Endothelial cell (in vitro differentiated cells): Measurements from ENCODE around the gene CEP290. TPM values are rescaled to one million over a fixed set of nuclear protein-coding genes. Genes with fewer than 3 reads are reported as not detected.

Experiments used
- DNase-seq: peaks from one replicate; pipeline ENCODE4 v3.0.0; 2021; ENCODE audit warnings: low spot score
- H3K27ac Mint-ChIP-seq: one replicate; pipeline ENCODE4 v1.8.0; 2021; ENCODE audit warnings: mixed read lengths, inconsistent platforms; ENCODE audit not compliant: unreplicated experiment
- H3K27me3 Mint-ChIP-seq: one replicate; pipeline ENCODE4 v1.8.0; 2021; ENCODE audit warnings: mild to moderate bottlenecking, moderate library complexity, mixed read lengths, inconsistent platforms; ENCODE audit not compliant: unreplicated experiment
- H3K36me3 Mint-ChIP-seq: one replicate; pipeline ENCODE4 v1.8.0; 2021; ENCODE audit warnings: mild to moderate bottlenecking, low read depth, mixed read lengths, inconsistent platforms; ENCODE audit not compliant: unreplicated experiment
- H3K4me1 Mint-ChIP-seq: one replicate; pipeline ENCODE4 v1.8.0; 2021; ENCODE audit warnings: mild to moderate bottlenecking, mixed read lengths, inconsistent platforms; ENCODE audit not compliant: unreplicated experiment
- H3K4me3 Mint-ChIP-seq: one replicate; pipeline ENCODE4 v1.8.0; 2021; ENCODE audit warnings: mild to moderate bottlenecking, mixed read lengths, inconsistent platforms; ENCODE audit not compliant: unreplicated experiment
- H3K9me3 Mint-ChIP-seq: one replicate; pipeline ENCODE4 v1.8.0; 2021; ENCODE audit warnings: mixed read lengths, inconsistent platforms; ENCODE audit not compliant: unreplicated experiment
- total RNA-seq: library from RNA; stranded (reverse); fragmentation: NEBNext Ultra II Directional; extraction: Animal tissue kit (Norgen Biotek cat#: 25700); gene quantifications from one replicate; pipeline ENCODE4 v1.2.1, GENCODE V29; 2021; ENCODE audit not compliant: unreplicated experiment
- TF ChIP-seq, protein P1 (sequence below): fragments of 200-600 bp; sonication (generic); IDR thresholded peaks from one replicate; pipeline ENCODE4 v1.5.0; 2021; ENCODE audit warnings: antibody characterized with exemption; ENCODE audit not compliant: unreplicated experiment

The CEP290 gene
- total RNA-seq, 1 donor from 2014 or later, result 13.9 TPM

DNA sequence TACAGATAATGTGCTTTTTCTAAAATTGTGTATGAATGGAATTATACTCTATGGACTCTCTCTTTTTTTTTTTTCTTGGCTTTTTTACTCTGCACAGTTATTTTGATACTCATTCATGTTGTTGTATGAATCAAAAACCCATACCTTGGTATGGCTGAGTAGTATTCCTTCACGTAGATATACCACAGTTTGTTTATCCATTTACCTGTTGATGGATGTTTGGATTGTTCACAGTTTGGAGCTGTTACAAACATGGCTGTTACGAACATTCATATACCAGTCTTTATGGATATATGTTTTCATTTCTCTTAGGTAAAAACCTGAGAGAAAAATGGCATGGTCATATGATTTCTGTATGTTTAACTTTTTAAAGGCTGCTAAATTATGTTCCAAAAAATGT lies 43.4 kb upstream of the CEP290 start:
- Mint-ChIP-seq H3K27ac (no peak overlapping the region), H3K9me3 (no peaks in the 10 kb centered on the region), H3K4me3 (no peak overlapping the region), H3K27me3 (no peaks in the 10 kb centered on the region), H3K4me1 (no peaks in the 10 kb centered on the region), H3K36me3 (peaks cover 11% of the 10 kb centered on the region)
- no peak for DNase-seq
- TF ChIP-seq, protein P1, sequence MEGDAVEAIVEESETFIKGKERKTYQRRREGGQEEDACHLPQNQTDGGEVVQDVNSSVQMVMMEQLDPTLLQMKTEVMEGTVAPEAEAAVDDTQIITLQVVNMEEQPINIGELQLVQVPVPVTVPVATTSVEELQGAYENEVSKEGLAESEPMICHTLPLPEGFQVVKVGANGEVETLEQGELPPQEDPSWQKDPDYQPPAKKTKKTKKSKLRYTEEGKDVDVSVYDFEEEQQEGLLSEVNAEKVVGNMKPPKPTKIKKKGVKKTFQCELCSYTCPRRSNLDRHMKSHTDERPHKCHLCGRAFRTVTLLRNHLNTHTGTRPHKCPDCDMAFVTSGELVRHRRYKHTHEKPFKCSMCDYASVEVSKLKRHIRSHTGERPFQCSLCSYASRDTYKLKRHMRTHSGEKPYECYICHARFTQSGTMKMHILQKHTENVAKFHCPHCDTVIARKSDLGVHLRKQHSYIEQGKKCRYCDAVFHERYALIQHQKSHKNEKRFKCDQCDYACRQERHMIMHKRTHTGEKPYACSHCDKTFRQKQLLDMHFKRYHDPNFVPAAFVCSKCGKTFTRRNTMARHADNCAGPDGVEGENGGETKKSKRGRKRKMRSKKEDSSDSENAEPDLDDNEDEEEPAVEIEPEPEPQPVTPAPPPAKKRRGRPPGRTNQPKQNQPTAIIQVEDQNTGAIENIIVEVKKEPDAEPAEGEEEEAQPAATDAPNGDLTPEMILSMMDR, result no peak

DNA sequence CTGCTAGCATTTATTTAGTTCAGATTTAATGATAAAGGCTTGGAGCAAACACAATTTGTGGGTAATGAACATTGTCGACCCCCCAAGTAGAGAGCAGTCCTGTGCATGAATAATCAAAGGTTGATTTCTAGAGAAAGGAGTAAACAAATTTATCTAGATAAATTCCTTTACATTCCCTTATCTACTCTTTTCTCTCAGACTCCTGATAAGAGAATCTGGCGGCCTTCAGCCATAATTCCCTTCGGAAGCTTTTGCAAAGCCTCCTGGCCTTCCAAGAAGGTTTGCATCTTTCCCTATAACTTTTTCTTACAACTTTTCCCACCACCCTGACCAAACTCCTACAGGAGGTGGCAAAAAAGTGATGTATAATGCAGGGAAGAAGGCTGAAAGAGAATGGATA lies 42.3 kb upstream of the CEP290 start:
- Mint-ChIP-seq H3K27ac (no peak overlapping the region), H3K4me1 (no peaks in the 10 kb centered on the region), H3K27me3 (no peaks in the 10 kb centered on the region), H3K36me3 (peaks cover 11% of the 10 kb centered on the region), H3K4me3 (no peak overlapping the region), H3K9me3 (no peaks in the 10 kb centered on the region)
- no peak for DNase-seq
- TF ChIP-seq, protein P1, result no peak

DNA sequence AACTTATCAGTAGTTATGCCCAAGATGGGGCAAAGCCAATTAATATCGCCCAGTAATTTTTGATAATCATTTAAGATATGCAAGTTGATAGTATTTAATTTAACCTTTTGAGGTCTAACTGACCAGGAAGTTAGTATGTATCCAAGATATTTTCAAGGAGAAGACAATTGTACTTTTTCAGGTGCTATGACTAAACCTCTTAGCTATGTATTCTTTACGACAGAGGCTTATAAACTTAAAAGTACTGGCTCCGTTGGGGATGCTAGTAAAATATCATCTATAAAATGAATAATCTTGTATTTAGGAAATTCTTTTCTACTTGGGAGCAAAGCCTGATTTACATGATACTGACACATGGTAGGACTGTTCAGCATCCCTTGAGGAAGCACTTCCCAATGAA lies 40.5 kb upstream of the CEP290 start:
- H3K4me3 Mint-ChIP-seq, result no peak overlapping the region
- H3K27ac Mint-ChIP-seq, result no peak overlapping the region
- peaks cover 1% of the 10 kb centered on the region for H3K27me3 Mint-ChIP-seq
- DNase-seq, result no peak
- H3K36me3 Mint-ChIP-seq, result peaks cover 11% of the 10 kb centered on the region
- no peaks in the 10 kb centered on the region for H3K9me3 Mint-ChIP-seq
- no peaks in the 10 kb centered on the region for H3K4me1 Mint-ChIP-seq
- TF ChIP-seq, protein P1, result no peak

DNA sequence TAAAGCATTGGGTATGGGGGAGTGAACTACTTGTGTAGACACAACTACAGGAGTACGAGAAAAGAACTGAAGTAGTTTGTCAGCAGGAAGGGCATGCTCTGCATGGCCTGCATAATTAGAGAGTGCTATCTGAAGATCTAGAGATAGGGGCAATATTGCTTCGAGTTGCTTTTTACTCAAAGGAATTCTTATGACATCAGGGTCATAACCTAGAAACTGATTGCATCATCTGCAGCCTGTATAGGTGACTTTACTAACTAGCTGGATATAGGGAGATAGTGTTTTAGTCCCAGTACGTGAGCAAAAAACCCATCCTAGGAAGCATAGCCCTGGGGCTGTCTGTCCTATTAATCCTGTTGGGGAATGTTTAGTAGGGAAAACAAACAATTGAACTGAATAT lies 40.0 kb upstream of the CEP290 start:
- Mint-ChIP-seq H3K36me3 (peaks cover 11% of the 10 kb centered on the region), H3K4me1 (no peaks in the 10 kb centered on the region), H3K9me3 (no peaks in the 10 kb centered on the region), H3K27ac (no peak overlapping the region), H3K27me3 (peaks cover 1% of the 10 kb centered on the region), H3K4me3 (no peak overlapping the region)
- TF ChIP-seq, protein P1, result no peak
- no peak for DNase-seq

DNA sequence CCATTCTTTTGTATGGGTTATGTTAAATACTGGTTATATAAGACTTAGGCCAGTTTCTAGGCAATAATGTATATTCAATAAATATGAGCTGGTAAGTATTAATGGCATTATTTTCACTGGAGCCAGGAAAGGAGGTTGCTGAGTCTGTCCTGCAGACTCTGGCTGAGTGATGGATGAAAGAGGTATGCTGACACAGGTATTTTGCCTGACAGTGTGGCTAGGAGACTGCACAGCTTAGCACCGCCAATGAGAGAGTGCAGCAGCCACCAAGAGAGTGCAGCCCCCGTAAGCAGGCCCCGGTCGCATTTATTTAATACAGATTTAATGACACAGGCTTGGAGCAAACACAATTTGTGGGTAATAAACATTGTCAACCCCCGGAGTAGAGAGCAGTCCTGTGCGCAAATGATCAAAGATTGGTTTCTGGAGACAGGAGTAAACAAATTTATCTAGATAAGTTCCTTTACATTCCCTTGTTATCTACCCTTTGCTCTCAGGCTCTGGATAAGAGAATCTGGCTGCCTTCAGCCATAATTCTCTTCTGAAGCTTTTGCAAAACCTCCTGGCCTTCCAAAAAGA lies 37.6 kb upstream of the CEP290 start:
- Mint-ChIP-seq H3K27me3 (peaks cover 1% of the 10 kb centered on the region), H3K27ac (no peak overlapping the region), H3K36me3 (peaks cover 10% of the 10 kb centered on the region), H3K4me3 (no peak overlapping the region), H3K9me3 (no peaks in the 10 kb centered on the region), H3K4me1 (no peaks in the 10 kb centered on the region)
- TF ChIP-seq, protein P1, result no peak
- DNase-seq, result no peak
